ENCODE measurements around the gene NDST1.

The NDST1 gene

GRCh38 chr5:150570333-150570732 lies 62.4 kb downstream of the NDST1 start:
- DNase-seq (ENCODE audit: low read depth in 2 of 2), result no peak

- no peak for DNase-seq (ENCODE audit: low read depth in 2 of 2)
Measured at GRCh38 chr5:150571836-150572235, 63.9 kb downstream of the NDST1 start.

GRCh38 chr5:150573216-150573615 lies 65.3 kb downstream of the NDST1 start:
- DNase-seq (ENCODE audit: low read depth in 2 of 2), result no peak

GRCh38 chr5:150573867-150574817 lies 66.2 kb downstream of the NDST1 start:
- DNase-seq (ENCODE audit: low read depth in 2 of 2), result no peak

GRCh38 chr5:150574818-150575547 lies 67.1 kb downstream of the NDST1 start:
- no peak for DNase-seq (ENCODE audit: low read depth in 2 of 2)

GRCh38 chr5:150575745-150576448 lies 68.0 kb downstream of the NDST1 start:
- DNase-seq (ENCODE audit: low read depth in 2 of 2), result no peak

GRCh38 chr5:150576449-150576949 lies 68.6 kb downstream of the NDST1 start:
- no peak for DNase-seq (ENCODE audit: low read depth in 2 of 2)

GRCh38 chr5:150577378-150578139 lies 69.6 kb downstream of the NDST1 start:
- no peak for DNase-seq (ENCODE audit: low read depth in 2 of 2)

GRCh38 chr5:150578781-150579461 lies 71.0 kb downstream of the NDST1 start:
- DNase-seq (ENCODE audit: low read depth in 2 of 2), result no peak

- no peak for DNase-seq (ENCODE audit: low read depth in 2 of 2)
Measured at GRCh38 chr5:150579462-150580400, 71.8 kb downstream of the NDST1 start.

- DNase-seq (ENCODE audit: low read depth in 2 of 2), result no peak
Measured at GRCh38 chr5:150580917-150581316, 73.0 kb downstream of the NDST1 start.

GRCh38 chr5:150582241-150583109 lies 74.5 kb downstream of the NDST1 start:
- DNase-seq (ENCODE audit: low read depth in 2 of 2), result no peak

GRCh38 chr5:150583541-150584225 lies 75.8 kb downstream of the NDST1 start:
- DNase-seq (ENCODE audit: low read depth in 2 of 2), result no peak

GRCh38 chr5:150584556-150585335 lies 76.8 kb downstream of the NDST1 start:
- no peak for DNase-seq (ENCODE audit: low read depth in 2 of 2)

GRCh38 chr5:150585781-150586341 lies 77.9 kb downstream of the NDST1 start:
- DNase-seq (ENCODE audit: low read depth in 2 of 2), result no peak

GRCh38 chr5:150587016-150587415 lies 79.1 kb downstream of the NDST1 start:
- no peak for DNase-seq (ENCODE audit: low read depth in 2 of 2)
